Activated naive CD4-positive, alpha-beta T cell treated with anti-CD3 and anti-CD28 coated beads, Interleukin-2, amount 50 U/mL, for 24 hours (primary cell): ENCODE measurements around the gene ASB2.

Experiments
- H3K27ac Mint-ChIP-seq: one replicate; pipeline ENCODE4 v1.8.0; 2021; ENCODE audit warnings: mild to moderate bottlenecking, mixed read lengths
- H3K27me3 Mint-ChIP-seq: one replicate; pipeline ENCODE4 v1.8.0; 2021; ENCODE audit warnings: mixed read lengths
- H3K36me3 Mint-ChIP-seq: one replicate; pipeline ENCODE4 v1.8.0; 2021; ENCODE audit warnings: mixed read lengths
- H3K4me1 Mint-ChIP-seq: one replicate; pipeline ENCODE4 v1.8.0; 2021; ENCODE audit warnings: mixed read lengths
- H3K4me3 Mint-ChIP-seq: one replicate; pipeline ENCODE4 v1.8.0; 2021; ENCODE audit warnings: mild to moderate bottlenecking, mixed read lengths
- H3K9me3 Mint-ChIP-seq: one replicate; pipeline ENCODE4 v1.8.0; 2021; ENCODE audit warnings: mixed read lengths

Gene ASB2

DNA sequence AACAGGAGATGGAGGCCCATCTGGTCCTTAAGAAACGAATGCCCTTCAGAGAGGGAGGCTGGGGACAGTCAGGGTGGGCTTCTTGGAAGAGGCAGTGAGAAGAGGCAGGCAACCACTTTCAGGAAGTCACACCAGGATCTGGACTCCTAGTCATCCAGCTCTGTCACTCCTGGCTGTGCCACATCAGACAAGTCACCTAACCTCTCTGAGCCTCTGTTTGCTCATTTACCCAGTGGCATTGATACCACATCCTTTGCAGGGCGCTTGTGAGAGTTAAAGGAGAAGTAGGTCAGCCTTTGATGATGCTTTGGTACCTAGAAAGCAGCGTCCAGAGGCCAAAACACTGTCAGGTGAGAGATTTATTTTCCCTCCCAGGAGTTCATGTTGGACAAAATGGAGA is 31.9 kb upstream of the ASB2 start:
- Mint-ChIP-seq H3K27ac (no peak overlapping the region), H3K4me3 (no peak overlapping the region), H3K4me1 (peaks cover 26% of the 10 kb centered on the region), H3K36me3 (no peaks in the 10 kb centered on the region), H3K9me3 (no peaks in the 10 kb centered on the region), H3K27me3 (no peaks in the 10 kb centered on the region)

GRCh38 chr14:94005324-94006073 is 29.1 kb upstream of the ASB2 start:
- Mint-ChIP-seq H3K9me3 (no peaks in the 10 kb centered on the region), H3K27me3 (no peaks in the 10 kb centered on the region), H3K4me1 (peaks cover 16% of the 10 kb centered on the region), H3K4me3 (no peak overlapping the region), H3K27ac (peak overlapping the region; percentile 32), H3K36me3 (no peaks in the 10 kb centered on the region)

DNA sequence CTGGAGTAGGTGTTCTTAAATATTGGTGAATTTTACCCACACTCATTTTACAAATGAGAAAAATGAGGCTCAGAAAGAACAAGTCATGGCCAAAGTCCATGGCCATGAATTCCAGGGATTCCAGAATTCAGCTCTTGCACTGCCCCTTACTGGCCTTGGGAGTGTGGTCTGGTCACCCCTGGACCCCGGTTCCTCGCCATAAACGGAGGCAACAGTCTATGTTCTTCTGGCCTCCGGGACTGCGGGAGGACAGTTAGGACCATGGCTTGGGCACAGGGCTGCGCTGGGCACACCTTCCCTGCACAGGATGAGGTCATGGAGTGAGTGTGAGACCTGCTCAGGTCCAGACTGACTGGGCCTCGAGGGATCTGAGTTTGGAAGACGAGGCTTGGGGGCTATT is 27.6 kb upstream of the ASB2 start:
- H3K4me1 Mint-ChIP-seq: peaks cover 5% of the 10 kb centered on the region
- H3K4me3 Mint-ChIP-seq: no peak overlapping the region
- H3K27ac Mint-ChIP-seq: no peak overlapping the region
- no peaks in the 10 kb centered on the region for H3K9me3 Mint-ChIP-seq
- no peaks in the 10 kb centered on the region for H3K36me3 Mint-ChIP-seq
- no peaks in the 10 kb centered on the region for H3K27me3 Mint-ChIP-seq

- Mint-ChIP-seq H3K27me3 (no peaks in the 10 kb centered on the region), H3K4me1 (peaks cover 5% of the 10 kb centered on the region), H3K4me3 (no peak overlapping the region), H3K9me3 (no peaks in the 10 kb centered on the region), H3K27ac (no peak overlapping the region), H3K36me3 (no peaks in the 10 kb centered on the region)
Measured at GRCh38 chr14:94003397-94003796, 27.0 kb upstream of the ASB2 start.

DNA sequence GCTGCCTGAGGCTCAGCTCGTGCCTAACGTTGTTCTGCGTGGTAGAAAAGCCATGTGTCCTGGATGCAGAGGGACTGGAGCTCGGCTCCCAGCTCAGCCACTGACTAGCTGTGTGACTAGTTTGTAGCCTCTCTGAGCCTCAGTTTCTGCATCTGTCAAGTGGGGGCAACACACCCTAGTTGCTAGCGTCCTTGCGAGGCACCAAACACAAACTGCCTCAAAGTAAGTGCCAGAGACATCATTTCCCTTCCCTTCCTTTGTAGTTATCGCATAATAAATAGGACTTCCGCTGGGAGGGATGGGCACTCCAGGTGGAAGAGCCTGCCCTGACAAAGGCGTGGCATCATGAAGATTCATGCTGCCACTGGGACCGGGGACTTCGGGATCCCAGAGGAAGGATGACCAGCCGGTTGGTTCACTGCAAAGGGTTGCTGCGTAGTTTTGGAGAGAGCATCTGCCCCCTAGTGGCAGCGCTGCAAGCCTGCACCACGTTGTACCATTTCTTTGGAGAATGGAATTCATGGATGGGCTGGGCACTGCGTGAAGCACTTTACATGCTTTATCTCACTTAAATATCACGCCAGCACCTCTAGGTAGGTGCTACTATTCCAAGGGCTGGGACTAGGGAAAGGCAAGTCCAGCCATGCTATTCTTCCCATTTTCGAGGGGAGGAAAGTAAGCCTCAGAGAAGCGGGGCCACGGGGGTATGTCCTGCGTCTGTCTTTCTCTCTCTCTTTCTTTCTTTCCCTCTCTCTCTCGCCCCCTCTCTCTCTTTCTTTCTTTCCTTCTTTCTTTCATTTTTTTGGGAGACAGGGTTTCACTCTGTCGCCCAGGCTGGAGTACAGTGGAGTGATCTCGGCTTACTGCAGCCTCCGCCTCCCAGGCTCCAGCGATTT is 25.4 kb upstream of the ASB2 start:
- H3K9me3 Mint-ChIP-seq: no peaks in the 10 kb centered on the region
- no peaks in the 10 kb centered on the region for H3K27me3 Mint-ChIP-seq
- no peaks in the 10 kb centered on the region for H3K36me3 Mint-ChIP-seq
- H3K4me1 Mint-ChIP-seq: peaks cover 5% of the 10 kb centered on the region
- H3K27ac Mint-ChIP-seq: no peak overlapping the region
- H3K4me3 Mint-ChIP-seq: no peak overlapping the region

- H3K27me3 Mint-ChIP-seq: no peaks in the 10 kb centered on the region
- no peak overlapping the region for H3K4me3 Mint-ChIP-seq
- H3K36me3 Mint-ChIP-seq: no peaks in the 10 kb centered on the region
- no peaks in the 10 kb centered on the region for H3K9me3 Mint-ChIP-seq
- no peak overlapping the region for H3K27ac Mint-ChIP-seq
- H3K4me1 Mint-ChIP-seq: peaks cover 6% of the 10 kb centered on the region
Measured at GRCh38 chr14:94001016-94001415, 24.6 kb upstream of the ASB2 start.

DNA sequence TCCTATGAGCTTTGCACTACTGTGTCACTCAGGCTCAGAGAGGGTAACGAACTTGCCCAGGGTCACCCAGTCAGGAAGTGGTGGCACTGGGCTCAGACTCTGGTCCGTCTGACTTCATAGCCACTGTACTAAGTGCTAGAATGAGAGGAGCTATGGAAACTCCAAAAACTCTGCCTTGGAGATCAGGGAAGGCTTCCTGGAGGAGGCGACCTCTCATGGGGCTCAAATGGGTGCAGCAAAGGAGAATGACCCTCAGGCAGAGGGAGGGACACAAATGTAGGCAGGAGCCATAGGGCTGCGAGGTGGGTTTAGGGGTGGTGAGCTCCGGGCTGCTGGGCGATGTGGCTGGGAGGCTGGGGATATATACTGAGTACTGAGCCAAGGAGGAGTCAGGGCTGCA is 23.9 kb upstream of the ASB2 start:
- no peaks in the 10 kb centered on the region for H3K36me3 Mint-ChIP-seq
- H3K4me1 Mint-ChIP-seq: peaks cover 10% of the 10 kb centered on the region
- no peaks in the 10 kb centered on the region for H3K9me3 Mint-ChIP-seq
- no peak overlapping the region for H3K4me3 Mint-ChIP-seq
- peak overlapping the region; percentile 52 for H3K27ac Mint-ChIP-seq
- no peaks in the 10 kb centered on the region for H3K27me3 Mint-ChIP-seq

GRCh38 chr14:93999573-93999972 is 23.2 kb upstream of the ASB2 start:
- H3K36me3 Mint-ChIP-seq: no peaks in the 10 kb centered on the region
- H3K4me1 Mint-ChIP-seq: peaks cover 16% of the 10 kb centered on the region
- H3K27ac Mint-ChIP-seq: peak overlapping the region; percentile 63
- H3K27me3 Mint-ChIP-seq: no peaks in the 10 kb centered on the region
- H3K4me3 Mint-ChIP-seq: no peak overlapping the region
- no peaks in the 10 kb centered on the region for H3K9me3 Mint-ChIP-seq

- no peak overlapping the region for H3K4me3 Mint-ChIP-seq
- H3K27ac Mint-ChIP-seq: peak overlapping the region; percentile 63
- no peaks in the 10 kb centered on the region for H3K36me3 Mint-ChIP-seq
- no peaks in the 10 kb centered on the region for H3K27me3 Mint-ChIP-seq
- peaks cover 16% of the 10 kb centered on the region for H3K4me1 Mint-ChIP-seq
- H3K9me3 Mint-ChIP-seq: no peaks in the 10 kb centered on the region
Measured at GRCh38 chr14:93998871-93999403, 22.6 kb upstream of the ASB2 start.

- Mint-ChIP-seq H3K4me3 (no peak overlapping the region), H3K4me1 (peaks cover 16% of the 10 kb centered on the region), H3K9me3 (no peaks in the 10 kb centered on the region), H3K27ac (peak overlapping the region; percentile 59), H3K36me3 (no peaks in the 10 kb centered on the region), H3K27me3 (no peaks in the 10 kb centered on the region)
Measured at GRCh38 chr14:93997916-93998870, 21.8 kb upstream of the ASB2 start.

DNA sequence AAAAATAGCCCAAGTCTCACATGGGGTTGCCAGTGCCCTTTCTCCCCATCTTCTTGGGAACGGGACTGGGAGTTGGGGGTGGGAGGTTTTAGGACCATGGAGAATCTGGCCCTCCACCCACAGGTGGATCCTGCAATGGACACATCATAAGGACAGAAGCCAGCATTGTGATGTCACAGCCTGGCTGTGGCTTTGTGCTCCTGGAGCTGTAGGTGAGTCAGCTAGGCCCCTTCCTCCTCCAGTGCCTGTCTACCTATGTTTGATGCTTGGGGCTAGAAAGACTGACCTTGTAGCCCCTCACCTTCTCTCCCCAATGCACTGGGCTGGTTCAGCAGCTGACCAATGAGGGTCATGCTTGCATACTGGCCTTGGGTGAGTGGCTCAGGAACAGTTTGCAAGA is 20.7 kb upstream of the ASB2 start, which contains the start of gene CCDC197:
CCDC197 (plus strand) TSS at position 220 of the 400 bp plus-strand sequence. CDS start 831 bp downstream, outside the sequence.
- H3K27me3 Mint-ChIP-seq: no peaks in the 10 kb centered on the region
- no peaks in the 10 kb centered on the region for H3K36me3 Mint-ChIP-seq
- no peaks in the 10 kb centered on the region for H3K9me3 Mint-ChIP-seq
- peaks cover 16% of the 10 kb centered on the region for H3K4me1 Mint-ChIP-seq
- no peak within 1 kb of the TSS for H3K4me3 Mint-ChIP-seq
- H3K27ac Mint-ChIP-seq: peak within 1 kb of the TSS; percentile 59

GRCh38 chr14:93996130-93996695 is 19.8 kb upstream of the ASB2 start:
- Mint-ChIP-seq H3K27me3 (no peaks in the 10 kb centered on the region), H3K9me3 (no peaks in the 10 kb centered on the region), H3K27ac (peak overlapping the region; percentile 12), H3K36me3 (no peaks in the 10 kb centered on the region), H3K4me3 (no peak overlapping the region), H3K4me1 (peaks cover 11% of the 10 kb centered on the region)

DNA sequence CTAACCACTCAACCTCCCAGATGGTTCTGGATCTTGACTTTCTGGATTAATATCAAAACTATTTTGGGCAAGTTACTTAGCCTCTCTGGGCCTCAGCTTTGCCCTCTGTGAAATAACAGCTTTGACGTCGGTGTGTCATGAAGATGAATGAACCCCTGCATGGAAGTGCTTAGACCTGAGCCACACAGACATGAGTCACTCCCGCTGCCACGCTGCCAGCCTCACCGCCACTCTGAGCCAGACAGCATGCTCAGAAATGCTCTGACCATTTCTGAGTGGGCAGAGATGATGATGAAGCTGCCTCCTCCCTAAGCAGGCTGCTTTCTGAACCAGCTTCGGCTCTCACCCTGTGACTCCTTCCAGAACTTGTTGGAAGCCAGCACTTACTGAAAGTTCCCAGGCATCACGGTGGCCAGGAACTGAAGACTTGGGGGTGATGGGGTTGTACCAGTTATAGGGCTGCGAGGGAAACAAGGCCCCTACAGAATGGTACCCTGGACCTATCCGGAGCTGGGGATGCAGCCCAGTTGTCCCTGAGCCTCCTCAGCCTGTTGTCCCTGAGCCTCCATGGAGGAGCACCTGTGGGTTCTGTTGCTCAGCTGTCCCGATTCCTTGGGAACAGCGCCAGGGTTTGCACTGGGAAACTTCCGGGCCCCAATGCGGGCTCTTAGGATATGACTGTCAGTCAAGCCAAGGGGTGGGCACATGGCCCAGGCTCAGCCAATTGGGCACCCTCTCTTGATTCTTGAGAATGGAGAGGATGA is 18.7 kb upstream of the ASB2 start:
- no peak overlapping the region for H3K4me3 Mint-ChIP-seq
- H3K9me3 Mint-ChIP-seq: no peaks in the 10 kb centered on the region
- H3K27me3 Mint-ChIP-seq: no peaks in the 10 kb centered on the region
- peak overlapping the region; percentile 35 for H3K27ac Mint-ChIP-seq
- H3K36me3 Mint-ChIP-seq: no peaks in the 10 kb centered on the region
- H3K4me1 Mint-ChIP-seq: peaks cover 11% of the 10 kb centered on the region

GRCh38 chr14:93993382-93993781 is 17.0 kb upstream of the ASB2 start:
- Mint-ChIP-seq H3K36me3 (no peaks in the 10 kb centered on the region), H3K4me3 (no peak overlapping the region), H3K27ac (peak overlapping the region; percentile 8), H3K9me3 (no peaks in the 10 kb centered on the region), H3K27me3 (no peaks in the 10 kb centered on the region), H3K4me1 (peaks cover 11% of the 10 kb centered on the region)
